Measurements from ENCODE around the gene RIT2.
"Not testable (repeated sequence)": the region's sequence is repeated elsewhere in the genome, so short reads cannot be mapped to it uniquely, and the experiment has no call there.

Gene RIT2

DNA sequence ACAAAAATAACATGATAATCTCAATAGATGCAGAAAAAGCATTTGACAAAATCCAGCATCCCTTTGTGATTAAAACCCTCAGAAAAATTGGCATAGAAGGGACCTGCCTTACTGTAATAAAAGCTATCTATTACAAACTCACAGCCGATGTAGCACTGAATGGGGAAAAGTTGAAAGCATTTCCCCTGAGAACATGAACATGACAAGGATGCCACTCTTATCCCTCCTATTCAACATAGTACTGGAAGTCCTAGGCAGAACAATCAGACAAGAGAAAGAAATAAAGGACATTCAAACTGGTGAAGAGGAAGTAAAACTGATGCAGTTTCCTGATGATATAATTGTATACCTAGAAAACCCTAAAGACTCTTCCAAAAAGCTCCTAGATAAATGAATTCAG lies 368.7 kb downstream of the RIT2 start:
- DNase-seq: no peak

DNA sequence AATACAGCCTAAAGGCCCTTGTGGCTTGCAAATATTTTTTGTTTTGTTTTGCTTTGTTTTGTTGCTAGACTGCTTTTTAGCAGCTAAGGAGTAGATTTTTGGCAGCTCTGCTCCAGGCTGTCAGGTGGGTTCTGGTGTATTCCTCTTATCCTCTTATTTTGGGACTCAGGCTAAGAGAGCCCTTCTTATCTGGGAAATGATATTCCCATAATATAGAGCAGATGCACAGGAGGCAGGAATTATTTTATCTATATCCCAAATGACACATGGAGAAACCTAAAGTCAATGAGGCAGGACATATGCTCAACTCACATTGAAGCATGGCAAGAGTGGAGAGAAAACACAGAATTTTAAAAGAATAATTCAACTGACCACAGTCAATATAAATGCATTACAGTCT lies 369.6 kb downstream of the RIT2 start:
- DNase-seq: no peak

- DNase-seq: no peak
These were observed 370.3 kb downstream of the RIT2 start for GRCh38 chr18:42745171-42745570.

GRCh38 chr18:42743373-42744138 lies 371.9 kb downstream of the RIT2 start:
- no peak for DNase-seq

DNA sequence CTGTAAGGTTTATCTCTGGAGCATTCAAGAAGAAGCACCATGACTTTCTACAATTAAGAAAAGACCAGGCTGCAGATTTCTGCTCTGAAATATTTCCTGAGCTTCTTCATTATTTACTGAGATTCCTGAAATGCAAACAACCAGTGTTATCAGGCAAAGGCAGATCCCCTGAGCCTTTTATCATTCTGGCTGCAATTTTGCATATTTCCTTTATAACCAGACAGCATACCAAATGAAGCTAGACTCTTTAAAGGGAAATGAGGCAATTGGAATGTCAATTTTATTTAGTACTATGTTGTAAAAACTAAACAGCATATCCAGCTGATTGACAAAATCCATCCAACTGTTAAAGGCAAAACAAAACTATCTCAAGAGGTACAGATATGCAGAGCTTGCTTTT lies 372.5 kb downstream of the RIT2 start:
- DNase-seq: no peak

DNA sequence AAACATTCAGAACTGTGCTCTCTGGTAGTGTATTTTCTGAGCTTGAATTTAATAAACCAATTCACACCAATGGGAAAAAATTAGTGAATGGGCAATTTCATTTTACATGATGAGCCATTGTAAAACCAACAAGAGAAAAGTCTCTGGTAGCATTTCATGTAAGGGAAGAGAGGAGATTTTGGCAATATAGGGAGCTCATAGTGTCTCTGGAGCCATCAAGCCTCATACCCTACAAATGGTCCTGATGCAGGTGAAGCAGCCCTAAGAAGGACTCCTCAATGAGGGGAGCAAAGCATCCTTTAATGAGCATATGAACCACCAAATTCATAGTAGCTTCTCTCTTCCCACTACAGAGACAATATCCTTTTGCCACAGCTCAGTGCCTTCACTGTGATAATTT lies 373.0 kb downstream of the RIT2 start:
- no peak for DNase-seq

DNA sequence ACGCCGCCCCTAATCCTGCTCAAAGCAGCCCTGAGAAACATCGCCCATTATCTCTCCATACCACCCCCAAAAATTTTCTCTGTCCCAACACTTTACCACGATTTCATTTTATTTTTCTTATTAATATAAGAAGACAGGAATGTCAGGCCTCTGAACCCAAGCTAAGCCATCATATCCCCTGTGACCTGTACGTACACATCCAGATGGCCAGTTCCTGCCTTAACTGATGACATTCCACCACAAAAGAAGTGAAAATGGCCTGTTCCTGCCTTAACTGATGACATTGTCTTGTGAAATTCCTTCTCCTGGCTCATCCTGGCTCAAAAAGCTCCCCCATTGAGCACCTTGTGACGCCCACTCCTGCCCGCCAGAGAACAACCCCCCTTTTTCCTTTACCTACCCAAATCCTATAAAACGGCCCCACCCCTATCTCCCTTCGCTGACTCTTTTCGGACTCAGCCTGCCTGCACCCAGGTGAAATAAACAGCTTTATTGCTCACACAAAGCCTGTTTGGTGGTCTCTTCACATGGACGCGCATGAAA lies 373.6 kb downstream of the RIT2 start:
- not testable (repeated sequence) for DNase-seq

DNA sequence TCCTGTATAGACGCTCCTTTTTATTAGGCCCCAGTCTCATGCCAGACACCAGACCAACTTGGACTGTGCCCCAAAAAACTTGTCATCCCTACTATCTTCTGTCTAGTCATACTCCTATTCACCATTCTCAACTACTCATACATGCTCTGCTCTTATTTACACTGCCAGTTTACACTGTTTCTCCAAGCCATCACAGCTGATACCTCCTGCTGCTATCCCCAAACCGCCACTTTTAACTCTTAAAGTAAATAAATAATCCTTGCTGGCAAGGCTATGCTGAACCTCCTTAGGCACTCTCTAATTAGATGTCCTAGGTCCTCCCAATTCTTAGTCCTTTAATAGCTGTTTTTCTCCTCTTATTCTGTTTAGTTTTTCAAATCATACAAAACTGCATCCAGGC lies 374.2 kb downstream of the RIT2 start:
- not testable (repeated sequence) for DNase-seq

DNA sequence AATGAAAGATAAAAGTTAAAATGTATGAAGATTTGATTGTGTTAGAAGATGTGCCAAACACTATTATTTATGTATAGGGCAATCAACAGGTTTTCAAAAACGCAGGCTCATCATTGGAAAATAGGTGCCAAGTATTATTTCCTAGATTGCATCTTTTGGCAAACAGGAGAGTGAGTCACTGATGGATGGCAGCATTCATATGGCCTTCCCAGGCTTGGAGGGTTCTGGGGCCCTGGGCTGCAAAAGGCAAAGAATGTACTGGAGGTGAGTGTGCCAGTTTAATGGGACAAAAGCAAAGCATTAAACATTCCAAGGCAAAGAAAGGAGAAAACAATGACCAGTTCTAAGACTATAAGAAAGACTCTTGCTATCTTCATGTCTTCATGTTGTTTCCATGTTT lies 379.4 kb downstream of the RIT2 start:
- no peak for DNase-seq

DNA sequence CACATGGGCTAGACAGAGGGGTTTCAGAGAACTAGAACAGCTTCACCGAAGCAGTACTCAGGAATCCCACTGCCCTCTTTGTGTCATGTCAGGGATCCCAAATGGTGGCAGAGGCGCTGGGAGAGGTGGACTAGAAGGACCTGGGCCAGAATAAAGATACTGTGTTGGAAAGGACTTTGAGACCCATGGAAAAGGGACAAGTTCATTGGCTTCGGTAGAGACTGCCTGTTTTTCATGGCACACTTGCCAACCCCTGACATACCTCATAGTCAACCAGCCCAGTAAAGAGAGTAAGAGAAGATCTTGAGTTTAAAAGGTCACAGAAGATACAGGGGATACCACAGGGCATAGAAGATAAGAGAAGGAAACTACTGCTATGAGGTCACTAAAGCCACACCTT lies 381.0 kb downstream of the RIT2 start:
- DNase-seq: no peak

GRCh38 chr18:42730272-42730671 lies 385.2 kb downstream of the RIT2 start:
- no peak for DNase-seq

DNA sequence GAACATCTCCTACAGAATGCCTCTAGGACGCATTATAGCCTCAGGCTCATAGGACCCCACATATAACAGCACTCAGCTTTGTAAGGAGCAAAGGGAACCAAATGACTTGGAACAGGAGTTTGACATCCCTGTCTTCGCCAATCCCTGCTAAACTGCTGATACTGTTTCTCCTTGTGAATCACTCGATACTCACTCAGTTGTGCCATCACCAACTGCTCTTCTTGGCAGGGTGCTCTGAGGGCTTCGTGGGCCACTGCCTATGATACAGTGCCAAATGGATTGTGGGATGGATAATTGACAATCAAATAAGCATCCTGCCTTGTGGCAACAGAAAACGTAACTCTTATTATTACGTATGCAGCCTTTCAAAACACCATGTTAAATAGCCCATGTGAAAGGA lies 396.3 kb downstream of the RIT2 start:
- no peak for DNase-seq

DNA sequence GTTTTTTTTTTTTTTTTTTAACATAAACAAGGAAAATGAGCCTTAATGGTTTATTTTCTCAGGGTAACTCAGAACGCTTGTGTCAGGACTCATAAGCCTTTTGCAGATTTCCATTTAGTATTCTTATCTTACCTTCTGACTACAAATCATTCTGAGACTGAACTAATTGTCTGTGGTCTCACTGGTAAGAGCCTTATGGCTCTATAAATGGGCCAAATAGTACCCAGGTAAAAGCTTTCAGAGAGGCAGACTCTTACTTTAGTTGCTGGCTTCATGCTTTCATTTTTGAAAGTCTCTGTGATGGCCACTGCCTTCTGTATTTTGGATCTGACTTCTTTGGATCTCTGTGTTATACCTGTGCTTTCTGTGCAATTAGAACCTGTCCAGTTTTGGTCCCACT lies 403.4 kb downstream of the RIT2 start:
- no peak for DNase-seq

DNA sequence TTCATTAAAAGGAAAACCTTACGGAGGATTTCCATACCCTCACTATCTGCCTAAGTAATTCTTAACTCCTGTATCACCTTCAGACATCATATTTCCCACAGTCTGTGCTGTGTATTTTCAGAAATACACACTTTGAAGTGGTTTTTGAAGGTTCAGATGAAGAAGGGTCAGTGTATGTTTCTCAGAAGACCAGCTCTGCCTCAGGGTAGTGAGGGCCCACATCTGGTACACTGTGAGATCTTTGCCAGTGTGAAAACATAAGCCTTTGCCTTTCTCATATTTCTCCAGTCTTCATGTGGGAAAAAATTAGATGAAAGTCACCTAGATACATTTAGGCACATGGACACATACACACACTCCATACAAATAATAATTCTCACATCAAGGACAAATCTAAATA lies 408.4 kb downstream of the RIT2 start:
- DNase-seq: no peak

DNA sequence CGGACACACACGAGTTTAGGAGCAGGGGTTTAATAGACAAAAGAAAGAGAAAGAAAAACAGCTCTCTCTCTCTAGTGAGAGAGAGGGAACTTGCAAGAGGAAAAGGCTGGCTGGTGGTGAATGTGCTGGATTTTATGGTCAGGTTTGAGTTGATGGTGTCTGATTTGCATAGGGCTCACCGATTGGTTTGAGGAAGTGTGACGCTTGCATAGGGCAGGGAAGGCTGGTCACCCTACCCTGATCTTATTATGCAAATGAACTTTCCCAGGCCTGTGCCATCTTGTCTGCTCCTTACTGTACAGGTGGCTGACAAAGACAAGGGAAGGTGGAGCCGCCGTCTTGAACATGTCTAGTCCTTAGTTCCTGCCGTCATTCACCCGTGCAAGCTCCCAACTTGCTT lies 408.9 kb downstream of the RIT2 start:
- DNase-seq: no peak

- DNase-seq: no peak
These were observed 409.4 kb downstream of the RIT2 start for GRCh38 chr18:42706029-42706608.
